GM12801 (cell line): Measurements from ENCODE around the gene FBLIM1.

Experiments used
- TF ChIP-seq, protein P1 (sequence below): IDR thresholded peaks from one replicate; pipeline ENCODE4 v1.5.1; 2011; ENCODE audit warnings: control low read depth; ENCODE audit not compliant: insufficient read length; ENCODE audit errors: extremely low read depth

The FBLIM1 gene

DNA sequence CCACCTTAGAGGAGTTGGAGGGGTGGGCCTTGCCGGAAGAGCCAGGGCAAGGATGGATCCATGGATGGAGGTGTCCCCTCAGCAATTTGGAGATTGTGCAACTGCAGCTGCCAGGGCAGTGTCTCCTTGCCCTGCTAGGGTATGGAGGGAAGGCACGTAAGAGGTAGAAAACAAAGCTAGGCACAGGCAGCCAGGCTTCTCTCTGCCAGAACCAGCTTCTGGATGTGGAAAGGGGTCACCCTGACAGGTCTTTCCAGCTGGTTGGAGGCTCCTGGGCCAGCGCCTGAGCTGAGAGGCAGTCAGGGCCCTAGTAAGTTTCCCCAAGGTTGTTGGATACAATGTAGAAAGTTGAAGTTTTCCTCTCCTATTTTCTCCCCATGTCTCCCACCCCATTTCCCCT is 37.7 kb upstream of the FBLIM1 start:
- TF ChIP-seq, protein P1, sequence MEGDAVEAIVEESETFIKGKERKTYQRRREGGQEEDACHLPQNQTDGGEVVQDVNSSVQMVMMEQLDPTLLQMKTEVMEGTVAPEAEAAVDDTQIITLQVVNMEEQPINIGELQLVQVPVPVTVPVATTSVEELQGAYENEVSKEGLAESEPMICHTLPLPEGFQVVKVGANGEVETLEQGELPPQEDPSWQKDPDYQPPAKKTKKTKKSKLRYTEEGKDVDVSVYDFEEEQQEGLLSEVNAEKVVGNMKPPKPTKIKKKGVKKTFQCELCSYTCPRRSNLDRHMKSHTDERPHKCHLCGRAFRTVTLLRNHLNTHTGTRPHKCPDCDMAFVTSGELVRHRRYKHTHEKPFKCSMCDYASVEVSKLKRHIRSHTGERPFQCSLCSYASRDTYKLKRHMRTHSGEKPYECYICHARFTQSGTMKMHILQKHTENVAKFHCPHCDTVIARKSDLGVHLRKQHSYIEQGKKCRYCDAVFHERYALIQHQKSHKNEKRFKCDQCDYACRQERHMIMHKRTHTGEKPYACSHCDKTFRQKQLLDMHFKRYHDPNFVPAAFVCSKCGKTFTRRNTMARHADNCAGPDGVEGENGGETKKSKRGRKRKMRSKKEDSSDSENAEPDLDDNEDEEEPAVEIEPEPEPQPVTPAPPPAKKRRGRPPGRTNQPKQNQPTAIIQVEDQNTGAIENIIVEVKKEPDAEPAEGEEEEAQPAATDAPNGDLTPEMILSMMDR: no peak

DNA sequence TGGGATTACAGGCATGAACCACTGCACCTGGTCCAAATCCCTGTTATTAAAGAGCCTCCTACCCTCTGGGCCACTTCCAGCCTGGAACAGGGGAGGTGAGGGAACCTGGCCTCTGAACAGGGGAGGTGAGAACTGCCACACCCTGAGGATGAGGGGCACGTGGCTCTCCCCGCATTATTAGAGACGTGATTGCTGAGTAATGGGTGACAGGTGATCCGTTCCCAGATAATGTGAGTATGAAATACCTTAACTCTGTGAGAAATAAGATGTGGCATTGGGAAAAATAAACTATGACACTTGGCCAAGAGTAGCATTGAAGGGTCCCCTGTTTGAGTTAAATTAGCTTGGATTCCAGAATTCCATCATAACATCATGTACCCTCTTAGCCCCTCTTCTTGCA is 36.2 kb upstream of the FBLIM1 start:
- TF ChIP-seq, protein P1: no peak

GRCh38 chr1:15722836-15723532 is 35.6 kb upstream of the FBLIM1 start:
- TF ChIP-seq, protein P1: no peak

- TF ChIP-seq, protein P1: no peak
Observed at GRCh38 chr1:15723631-15724246, 34.9 kb upstream of the FBLIM1 start.

- TF ChIP-seq, protein P1: no peak
Observed at GRCh38 chr1:15724949-15725880, 33.4 kb upstream of the FBLIM1 start.

- TF ChIP-seq, protein P1: no peak
Observed at GRCh38 chr1:15726508-15726907, 32.1 kb upstream of the FBLIM1 start.

GRCh38 chr1:15727021-15727420 is 31.6 kb upstream of the FBLIM1 start:
- TF ChIP-seq, protein P1: no peak
